Cardiac fibroblast (primary cell): ENCODE data around the gene PNPLA8.

ENCODE experiments used
- DNase-seq, 2 donors: peaks; one replicate each; pipeline versions ENCODE4 v3.0.0 to v3.0.0-alpha.2; 2010; ENCODE audit warnings: low read depth in 2 of 2
- H3K4me3 ChIP-seq, 2 donors: replicated peaks in 1 of 2; 1 replicate in 1 of 2; 2 replicates in 1 of 2; pipeline ENCODE4 v1.5.1; 2011; ENCODE audit warnings: low read depth in 2 of 2, low read length in 2 of 2, mild to moderate bottlenecking in 2 of 2, moderate library complexity in 1 of 2
- TF ChIP-seq, protein P1 (sequence below): IDR thresholded peaks from one replicate; pipeline ENCODE4 v1.5.1; 2011; ENCODE audit warnings: low read depth, mild to moderate bottlenecking, low read length, inconsistent platforms

The PNPLA8 gene

DNA sequence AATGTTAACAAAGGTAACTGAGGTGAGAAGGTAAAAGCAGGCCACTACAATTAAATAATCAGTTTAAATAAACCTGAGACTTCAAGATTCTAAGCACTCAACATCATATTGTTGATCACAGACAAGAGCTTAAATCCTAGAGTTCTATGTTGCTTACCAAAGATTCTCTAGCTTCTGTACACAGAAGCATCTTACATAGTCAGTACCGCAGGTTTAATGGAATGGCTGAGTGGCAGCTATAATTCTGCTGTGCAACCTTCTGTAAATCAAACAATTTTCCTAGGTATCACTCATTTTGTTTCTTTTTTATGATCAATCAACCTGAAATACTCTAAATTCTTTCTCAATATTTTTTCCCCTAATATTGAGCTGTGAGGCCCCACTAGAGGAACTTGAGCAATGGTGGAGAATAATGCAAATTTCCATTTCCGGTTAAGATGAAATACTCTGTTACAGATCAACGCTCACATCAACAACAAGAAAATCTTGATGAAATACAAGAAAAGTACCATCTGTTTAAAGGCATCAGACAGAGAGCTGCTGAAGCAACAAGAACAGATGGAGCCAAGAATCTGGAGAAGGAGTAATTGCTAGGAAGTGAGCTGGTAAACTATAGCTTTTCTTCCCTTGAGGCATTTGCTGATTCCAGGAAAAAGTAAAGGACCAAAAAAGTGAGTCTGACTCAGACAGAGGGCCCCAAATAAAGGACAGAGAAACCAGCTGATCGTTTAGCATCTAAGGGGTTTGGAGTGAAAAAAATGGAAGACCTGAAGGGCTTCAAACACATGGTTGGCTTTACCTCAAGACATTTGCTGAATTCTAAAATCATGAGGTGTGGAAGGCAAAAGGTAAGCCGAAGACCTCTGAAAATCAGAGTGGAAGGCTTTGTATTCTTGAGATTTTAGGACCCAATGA lies 22.6 kb downstream of the PNPLA8 start:
- peak; percentile 70 to 86 for DNase-seq
- H3K4me3 ChIP-seq = no peak overlapping the region
- TF ChIP-seq, protein P1, sequence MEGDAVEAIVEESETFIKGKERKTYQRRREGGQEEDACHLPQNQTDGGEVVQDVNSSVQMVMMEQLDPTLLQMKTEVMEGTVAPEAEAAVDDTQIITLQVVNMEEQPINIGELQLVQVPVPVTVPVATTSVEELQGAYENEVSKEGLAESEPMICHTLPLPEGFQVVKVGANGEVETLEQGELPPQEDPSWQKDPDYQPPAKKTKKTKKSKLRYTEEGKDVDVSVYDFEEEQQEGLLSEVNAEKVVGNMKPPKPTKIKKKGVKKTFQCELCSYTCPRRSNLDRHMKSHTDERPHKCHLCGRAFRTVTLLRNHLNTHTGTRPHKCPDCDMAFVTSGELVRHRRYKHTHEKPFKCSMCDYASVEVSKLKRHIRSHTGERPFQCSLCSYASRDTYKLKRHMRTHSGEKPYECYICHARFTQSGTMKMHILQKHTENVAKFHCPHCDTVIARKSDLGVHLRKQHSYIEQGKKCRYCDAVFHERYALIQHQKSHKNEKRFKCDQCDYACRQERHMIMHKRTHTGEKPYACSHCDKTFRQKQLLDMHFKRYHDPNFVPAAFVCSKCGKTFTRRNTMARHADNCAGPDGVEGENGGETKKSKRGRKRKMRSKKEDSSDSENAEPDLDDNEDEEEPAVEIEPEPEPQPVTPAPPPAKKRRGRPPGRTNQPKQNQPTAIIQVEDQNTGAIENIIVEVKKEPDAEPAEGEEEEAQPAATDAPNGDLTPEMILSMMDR = no peak

DNA sequence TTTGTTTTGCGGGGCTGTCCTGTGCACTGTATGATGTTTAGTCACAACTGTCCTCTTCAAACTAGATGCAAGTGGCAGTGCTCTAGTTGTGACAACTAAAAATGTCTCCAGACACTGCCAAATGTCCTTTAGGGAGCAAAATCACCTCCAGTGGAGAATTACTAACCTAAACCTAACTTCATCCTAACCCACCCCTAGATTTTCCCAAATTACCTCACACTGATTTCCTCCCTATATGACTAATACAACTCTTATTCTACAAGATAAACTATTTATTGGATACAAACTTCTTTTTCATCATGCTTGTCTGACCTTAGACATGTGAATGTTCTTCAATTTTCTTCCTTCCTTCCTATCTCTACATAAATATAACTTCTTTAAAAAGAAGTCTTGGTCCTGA lies 26.4 kb downstream of the PNPLA8 start:
- peak in 1 of 2 donors; percentile 46 for DNase-seq
- TF ChIP-seq, protein P1 = no peak
- H3K4me3 ChIP-seq = no peak overlapping the region

DNA sequence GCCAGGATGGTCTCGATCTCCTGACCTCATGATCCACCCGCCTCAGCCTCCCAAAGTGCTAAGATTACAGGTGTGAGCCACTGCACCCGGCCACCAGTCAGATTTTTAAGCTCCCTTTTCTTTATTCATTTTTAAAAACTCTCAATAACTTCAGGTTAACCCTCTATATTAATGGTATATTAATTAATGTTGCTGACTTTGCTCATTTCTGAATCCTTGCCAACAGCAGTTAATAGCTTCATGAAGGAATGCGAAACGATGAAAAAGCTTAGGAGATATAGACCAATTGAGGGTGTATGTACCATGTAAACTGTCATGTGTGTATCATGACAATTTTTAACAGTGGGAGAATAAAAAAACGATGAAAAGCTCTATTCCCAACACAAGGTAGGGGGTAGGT lies 27.5 kb downstream of the PNPLA8 start:
- TF ChIP-seq, protein P1 = no peak
- no peak overlapping the region for H3K4me3 ChIP-seq

DNA sequence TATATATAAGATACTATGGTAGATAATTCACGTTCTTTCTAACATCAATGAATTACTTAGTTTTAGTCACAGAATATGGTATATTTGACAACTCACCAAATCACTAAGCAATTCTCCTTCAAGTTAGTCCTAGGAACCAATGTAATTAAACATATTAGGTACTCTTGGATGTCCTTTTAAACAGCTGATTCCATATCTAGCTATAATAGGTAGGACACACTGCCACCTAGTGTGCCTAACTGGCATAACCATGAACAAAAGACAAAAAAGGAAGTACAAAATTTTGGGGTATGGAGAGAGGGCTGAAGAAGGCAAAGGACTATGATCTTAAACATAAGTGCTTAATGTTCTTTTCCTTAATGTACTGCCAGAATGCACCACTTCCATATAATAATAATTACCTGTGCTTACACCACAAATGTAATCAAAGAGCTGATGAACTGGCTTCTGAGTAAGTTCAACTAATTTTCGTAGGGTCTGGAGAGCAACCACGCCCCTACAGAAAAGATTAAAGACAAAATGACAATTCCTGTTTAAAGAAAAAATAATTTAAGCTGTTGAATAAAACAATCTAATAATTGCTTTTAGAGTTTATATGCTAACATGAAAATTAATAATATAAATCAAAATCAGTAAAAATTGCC lies 28.7 kb downstream of the PNPLA8 start:
- TF ChIP-seq, protein P1 = peak; percentile 77
- H3K4me3 ChIP-seq = no peak overlapping the region
- peak; percentile 69 to 73 for DNase-seq

More for the DNA sequence above, 27.5 kb downstream of the PNPLA8 start:
- DNase-seq = no peak

DNA sequence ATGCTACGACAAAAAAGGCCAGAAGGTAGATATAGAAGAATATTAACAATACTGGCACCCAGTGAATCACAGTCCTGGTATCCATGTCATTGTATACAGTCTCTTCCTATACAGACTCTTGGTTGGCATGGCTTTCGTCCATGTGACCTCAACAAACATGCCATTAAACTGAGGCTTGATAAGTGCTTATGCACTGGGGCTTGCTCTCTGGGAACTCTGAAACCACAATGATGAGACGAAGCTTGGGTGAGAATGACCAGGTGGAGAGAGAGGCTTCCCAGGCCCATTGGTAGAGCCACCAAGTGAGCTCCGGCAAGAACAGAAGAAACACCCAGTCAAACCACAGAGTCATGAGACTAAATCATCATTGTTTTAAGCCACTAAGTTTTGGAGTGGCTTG lies 33.2 kb downstream of the PNPLA8 start:
- DNase-seq = peak in 1 of 2 donors; percentile 62
- H3K4me3 ChIP-seq = no peak overlapping the region
- TF ChIP-seq, protein P1 = no peak

DNA sequence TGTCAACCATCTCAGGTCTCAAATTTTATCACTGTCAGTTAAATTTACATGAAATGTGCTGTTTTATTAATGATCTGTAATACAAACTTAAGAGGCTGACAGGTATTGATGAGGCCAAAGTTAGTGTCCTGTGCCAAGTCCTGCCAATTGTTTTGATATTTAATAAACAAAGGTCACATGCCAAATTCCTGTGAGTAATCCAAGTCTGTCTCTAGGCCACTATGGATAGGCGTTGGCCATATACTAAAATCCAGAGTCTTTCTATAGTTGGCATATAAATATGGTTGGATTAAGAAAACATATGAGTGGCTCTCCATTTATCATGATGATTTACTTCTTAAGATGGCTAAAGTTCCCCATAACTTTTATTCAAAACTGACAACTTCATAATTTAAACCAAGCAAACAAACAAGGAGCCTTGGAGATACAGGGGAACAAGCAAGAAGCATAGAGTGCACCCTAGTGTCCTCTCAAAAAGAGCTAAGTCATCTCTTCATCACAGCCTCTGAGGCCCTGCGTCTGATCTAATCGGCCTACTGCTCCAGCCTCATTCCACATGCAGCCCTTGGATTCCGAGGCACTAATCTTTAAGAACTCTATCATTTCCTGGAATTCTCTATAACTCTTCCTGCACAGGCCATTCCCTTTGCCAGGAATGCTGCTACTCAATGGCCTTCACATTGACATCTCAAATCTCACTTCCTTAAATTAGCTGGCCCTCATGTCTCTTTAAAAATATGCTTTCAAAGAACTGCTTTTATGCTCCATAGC lies 37.0 kb downstream of the PNPLA8 start:
- TF ChIP-seq, protein P1 = no peak
- DNase-seq = peak; percentile 39 to 63
- no peak overlapping the region for H3K4me3 ChIP-seq
